ENCODE data around the gene HS1BP3. TPM values are rescaled to one million over a fixed set of nuclear protein-coding genes. Genes with fewer than 3 reads are reported as not detected.

Gene HS1BP3
- total RNA-seq, 4 donors from 2014 or later: 23.3 to 38.2 (median 34.2) TPM

DNA sequence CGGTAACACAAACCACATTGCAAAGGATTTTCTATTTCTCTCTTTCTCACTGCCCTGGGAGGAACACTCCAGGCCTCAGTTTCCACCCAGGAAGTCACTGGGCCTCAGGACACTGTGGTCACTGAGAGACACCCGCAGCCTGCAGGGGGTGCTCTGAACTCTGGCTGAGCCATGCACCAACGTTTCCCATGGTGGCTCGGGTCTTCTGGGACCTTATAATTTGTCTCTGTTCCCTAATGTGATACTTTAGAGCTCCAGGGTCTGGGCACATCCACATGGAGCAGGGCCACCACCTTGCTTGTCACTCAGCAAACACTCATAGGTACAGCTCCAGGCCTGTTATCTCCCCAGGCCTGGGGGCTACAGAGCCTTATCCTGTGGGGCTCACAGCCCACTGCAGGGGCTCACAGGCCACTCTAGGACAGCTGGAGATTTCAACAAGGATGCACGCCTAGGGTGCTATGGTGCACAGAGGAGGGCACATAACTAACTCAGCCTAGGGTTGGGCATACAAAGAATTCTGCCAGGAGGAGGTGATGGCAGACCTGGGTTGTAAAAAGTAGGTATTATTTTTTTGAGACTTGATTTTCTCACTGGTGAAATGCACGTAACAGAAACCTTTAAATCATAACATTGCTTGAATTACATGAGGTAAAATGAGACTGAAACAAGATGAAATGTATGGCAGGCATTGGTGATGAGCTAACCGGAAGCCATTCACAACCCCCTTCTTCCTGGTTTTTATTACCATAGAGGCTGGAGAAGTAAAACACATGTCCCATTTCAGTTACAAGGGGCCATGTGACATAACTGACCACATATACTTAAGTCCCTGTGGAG, 3.0 kb upstream of the HS1BP3 start:
- no peaks in the 10 kb centered on the region for H3K27me3 ChIP-seq
- no peak overlapping the region for H3K27ac ChIP-seq
- DNase-seq (ENCODE audit: low spot score in 2 of 2): peak in 1 of 2 donors; percentile 8
- 89% methylated on average over 7 of the region's 7 CpGs for WGBS
- no peaks in the 10 kb centered on the region for H3K9me3 ChIP-seq
- peaks cover 24% of the 10 kb centered on the region for H3K4me1 ChIP-seq
- H3K36me3 ChIP-seq: no peaks in the 10 kb centered on the region
- H3K4me3 ChIP-seq: no peak overlapping the region
- TF ChIP-seq POLR2AphosphoS5 (IDR thresholded peaks at IDR 0.05): no peak
- TF ChIP-seq, protein P1, sequence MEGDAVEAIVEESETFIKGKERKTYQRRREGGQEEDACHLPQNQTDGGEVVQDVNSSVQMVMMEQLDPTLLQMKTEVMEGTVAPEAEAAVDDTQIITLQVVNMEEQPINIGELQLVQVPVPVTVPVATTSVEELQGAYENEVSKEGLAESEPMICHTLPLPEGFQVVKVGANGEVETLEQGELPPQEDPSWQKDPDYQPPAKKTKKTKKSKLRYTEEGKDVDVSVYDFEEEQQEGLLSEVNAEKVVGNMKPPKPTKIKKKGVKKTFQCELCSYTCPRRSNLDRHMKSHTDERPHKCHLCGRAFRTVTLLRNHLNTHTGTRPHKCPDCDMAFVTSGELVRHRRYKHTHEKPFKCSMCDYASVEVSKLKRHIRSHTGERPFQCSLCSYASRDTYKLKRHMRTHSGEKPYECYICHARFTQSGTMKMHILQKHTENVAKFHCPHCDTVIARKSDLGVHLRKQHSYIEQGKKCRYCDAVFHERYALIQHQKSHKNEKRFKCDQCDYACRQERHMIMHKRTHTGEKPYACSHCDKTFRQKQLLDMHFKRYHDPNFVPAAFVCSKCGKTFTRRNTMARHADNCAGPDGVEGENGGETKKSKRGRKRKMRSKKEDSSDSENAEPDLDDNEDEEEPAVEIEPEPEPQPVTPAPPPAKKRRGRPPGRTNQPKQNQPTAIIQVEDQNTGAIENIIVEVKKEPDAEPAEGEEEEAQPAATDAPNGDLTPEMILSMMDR (IDR thresholded peaks at IDR 0.05): no peak
- no peak for TF ChIP-seq EP300 (IDR thresholded peaks at IDR 0.05)
- no peak for TF ChIP-seq POLR2A (IDR thresholded peaks at IDR 0.05)

DNA sequence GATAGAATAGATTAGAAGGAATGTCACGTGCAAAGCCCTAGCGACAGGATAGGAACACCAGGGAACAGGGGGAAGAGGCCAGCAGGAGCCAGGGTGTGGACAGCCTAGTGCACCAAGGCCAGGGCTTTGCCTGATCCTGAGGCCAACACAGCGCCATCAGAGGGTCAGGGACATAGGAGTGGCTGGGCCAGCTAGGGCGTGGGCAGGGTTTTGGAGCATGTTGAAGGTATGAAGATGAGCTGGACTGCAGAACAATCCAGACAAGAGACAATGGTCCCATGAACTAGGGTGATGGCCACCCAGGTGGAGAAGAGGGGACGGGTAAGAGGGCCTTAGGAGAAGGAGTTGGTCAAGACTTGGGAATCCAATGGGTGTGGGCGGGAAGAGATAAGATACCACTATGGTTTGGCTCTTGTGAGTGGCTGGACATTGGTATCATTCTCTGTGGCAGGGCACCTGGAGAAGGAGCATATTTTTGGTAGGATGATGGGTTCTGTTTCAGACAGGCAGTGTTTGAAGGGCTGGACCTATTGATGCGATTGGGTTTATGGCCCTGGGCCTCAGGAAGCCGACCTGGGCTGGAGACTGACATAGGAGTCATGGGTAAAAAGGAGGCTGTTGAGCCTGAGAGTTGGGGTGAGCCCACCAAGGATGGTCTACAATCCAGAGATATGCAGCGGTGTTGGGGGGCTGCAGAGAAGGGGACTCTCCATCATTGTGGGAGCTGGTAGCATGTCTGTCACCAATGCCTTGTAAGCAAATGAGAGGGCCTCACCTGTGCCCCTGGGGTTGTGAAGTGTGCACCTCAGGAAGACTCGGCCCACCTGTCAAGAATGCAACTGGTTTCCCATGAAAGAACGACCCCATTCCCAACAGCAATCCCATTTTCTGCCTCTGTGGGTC, 2.0 kb upstream of the HS1BP3 start:
- Histone ChIP-seq H3K36me3 (no peaks in the 10 kb centered on the region), H3K4me3 (no peak overlapping the region), H3K27me3 (no peaks in the 10 kb centered on the region), H3K27ac (no peak overlapping the region), H3K4me1 (peaks cover 34% of the 10 kb centered on the region), H3K9me3 (no peaks in the 10 kb centered on the region)
- 94% methylated on average over 11 of the region's 11 CpGs for WGBS
- no peak for DNase-seq (ENCODE audit: low spot score in 2 of 2)
- TF ChIP-seq EP300 (IDR thresholded peaks at IDR 0.05): no peak
- no peak for TF ChIP-seq POLR2AphosphoS5 (IDR thresholded peaks at IDR 0.05)
- TF ChIP-seq, protein P1 (IDR thresholded peaks at IDR 0.05): no peak
- no peak for TF ChIP-seq POLR2A (IDR thresholded peaks at IDR 0.05)

DNA sequence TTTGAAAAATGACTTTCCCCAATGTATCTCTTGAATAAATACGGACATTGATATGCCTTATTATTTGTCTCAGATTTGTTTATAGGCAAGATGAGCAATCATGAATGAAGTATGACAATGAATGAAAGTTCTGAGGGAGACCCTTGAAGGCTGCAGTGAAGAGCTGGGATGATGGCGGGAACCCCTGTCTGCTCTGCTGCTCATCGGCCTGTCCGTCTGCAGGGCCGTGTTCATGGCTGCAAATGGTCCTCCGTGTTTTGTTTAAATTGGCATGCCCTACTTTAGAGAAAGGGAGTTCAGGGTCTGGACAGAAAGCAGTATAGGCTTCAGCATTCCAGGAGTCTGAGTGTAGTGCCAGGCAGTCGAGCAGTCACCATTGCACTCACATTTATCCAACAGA, 1.2 kb upstream of the HS1BP3 start:
- 98% methylated on average over 7 of the region's 7 CpGs for WGBS
- no peak for DNase-seq (ENCODE audit: low spot score in 2 of 2)
- no peak overlapping the region for H3K4me3 ChIP-seq
- H3K27ac ChIP-seq: no peak overlapping the region
- TF ChIP-seq, protein P1 (IDR thresholded peaks at IDR 0.05): no peak
- TF ChIP-seq POLR2A (IDR thresholded peaks at IDR 0.05) (no peak), EP300 (IDR thresholded peaks at IDR 0.05) (no peak), POLR2AphosphoS5 (IDR thresholded peaks at IDR 0.05) (no peak)
- H3K9me3 ChIP-seq: no peaks in the 10 kb centered on the region
- H3K4me1 ChIP-seq: peaks cover 36% of the 10 kb centered on the region
- no peaks in the 10 kb centered on the region for H3K27me3 ChIP-seq
- no peaks in the 10 kb centered on the region for H3K36me3 ChIP-seq

DNA sequence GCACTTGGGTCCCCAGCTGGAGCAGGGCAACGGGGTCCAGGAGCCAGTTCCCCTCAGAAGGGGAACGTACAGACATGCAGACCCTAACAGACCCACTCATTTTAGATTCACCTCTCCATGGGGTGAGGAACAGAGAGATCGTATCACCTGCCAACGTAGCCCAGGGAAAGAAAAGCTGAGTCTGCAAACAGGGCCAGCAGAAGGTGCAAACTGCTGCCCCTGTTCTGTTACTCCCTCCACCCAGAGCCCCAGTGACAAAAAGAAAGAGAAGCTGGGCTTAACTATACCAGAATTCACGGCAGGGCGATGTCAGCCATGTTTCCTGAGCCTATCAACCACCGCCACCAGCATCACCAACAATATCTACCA, 817 bp upstream of the HS1BP3 start:
- peaks cover 36% of the 10 kb centered on the region for H3K4me1 ChIP-seq
- WGBS: 70% methylated on average over 7 of the region's 7 CpGs
- no peak for DNase-seq (ENCODE audit: low spot score in 2 of 2)
- H3K27ac ChIP-seq: peak overlapping the region; percentile 87
- peak overlapping the region; percentile 81 for H3K4me3 ChIP-seq
- H3K36me3 ChIP-seq: no peaks in the 10 kb centered on the region
- no peaks in the 10 kb centered on the region for H3K27me3 ChIP-seq
- H3K9me3 ChIP-seq: no peaks in the 10 kb centered on the region
- no peak for TF ChIP-seq POLR2A (IDR thresholded peaks at IDR 0.05)
- TF ChIP-seq, protein P1 (IDR thresholded peaks at IDR 0.05): no peak
- no peak for TF ChIP-seq POLR2AphosphoS5 (IDR thresholded peaks at IDR 0.05)
- no peak for TF ChIP-seq EP300 (IDR thresholded peaks at IDR 0.05)

DNA sequence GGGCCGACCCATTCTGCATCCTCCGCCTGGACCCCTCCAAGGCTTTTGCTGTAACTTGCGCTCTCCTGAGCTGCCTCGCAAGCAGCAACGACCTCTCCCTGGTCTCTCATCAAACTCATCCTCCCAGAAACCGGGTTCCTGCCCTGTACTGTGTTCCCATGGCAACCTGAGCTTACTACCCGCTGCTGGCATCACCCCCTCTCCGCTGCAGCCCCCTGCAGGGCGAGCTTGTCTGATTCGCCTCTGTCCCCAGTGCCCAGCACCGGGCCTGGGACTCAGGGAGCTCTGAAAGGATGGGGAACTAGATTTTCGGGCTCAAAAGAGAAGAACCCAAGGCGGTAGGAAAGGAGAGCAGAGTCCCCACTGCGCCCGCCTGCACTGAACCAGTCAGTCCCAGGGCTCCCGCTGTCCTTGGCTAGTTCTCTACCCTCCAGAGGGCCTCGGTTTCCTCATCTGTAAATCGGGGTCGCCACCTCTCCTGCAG, 463 bp downstream of the HS1BP3 start:
- H3K27ac ChIP-seq: peak overlapping the region; percentile 87
- TF ChIP-seq EP300 (IDR thresholded peaks at IDR 0.05) (no peak), POLR2AphosphoS5 (IDR thresholded peaks at IDR 0.05) (no peak), POLR2A (IDR thresholded peaks at IDR 0.05) (no peak)
- TF ChIP-seq, protein P1 (IDR thresholded peaks at IDR 0.05): no peak
- peaks cover 36% of the 10 kb centered on the region for H3K4me1 ChIP-seq
- WGBS: 19% methylated on average over 6 of the region's 19 CpGs
- H3K9me3 ChIP-seq: no peaks in the 10 kb centered on the region
- DNase-seq (ENCODE audit: low spot score in 2 of 2): no peak
- no peaks in the 10 kb centered on the region for H3K27me3 ChIP-seq
- H3K4me3 ChIP-seq: peak overlapping the region; percentile 81
- peaks cover 4% of the 10 kb centered on the region for H3K36me3 ChIP-seq
